HG02981 (cell line): ENCODE results near the gene SLC16A3.

ENCODE experiments used
- ATAC-seq: cut with Tn5 transposase; IDR thresholded peaks from one replicate; pipeline ENCODE4 v1.9.1; 2021; ENCODE audit warnings: mild to moderate bottlenecking, moderate library complexity; ENCODE audit not compliant: unreplicated experiment

The SLC16A3 gene

GRCh38 chr17:82280537-82280936, 51.7 kb downstream of the SLC16A3 start:
- no peak for ATAC-seq

GRCh38 chr17:82281076-82281475, 52.2 kb downstream of the SLC16A3 start:
- ATAC-seq, result no peak

DNA sequence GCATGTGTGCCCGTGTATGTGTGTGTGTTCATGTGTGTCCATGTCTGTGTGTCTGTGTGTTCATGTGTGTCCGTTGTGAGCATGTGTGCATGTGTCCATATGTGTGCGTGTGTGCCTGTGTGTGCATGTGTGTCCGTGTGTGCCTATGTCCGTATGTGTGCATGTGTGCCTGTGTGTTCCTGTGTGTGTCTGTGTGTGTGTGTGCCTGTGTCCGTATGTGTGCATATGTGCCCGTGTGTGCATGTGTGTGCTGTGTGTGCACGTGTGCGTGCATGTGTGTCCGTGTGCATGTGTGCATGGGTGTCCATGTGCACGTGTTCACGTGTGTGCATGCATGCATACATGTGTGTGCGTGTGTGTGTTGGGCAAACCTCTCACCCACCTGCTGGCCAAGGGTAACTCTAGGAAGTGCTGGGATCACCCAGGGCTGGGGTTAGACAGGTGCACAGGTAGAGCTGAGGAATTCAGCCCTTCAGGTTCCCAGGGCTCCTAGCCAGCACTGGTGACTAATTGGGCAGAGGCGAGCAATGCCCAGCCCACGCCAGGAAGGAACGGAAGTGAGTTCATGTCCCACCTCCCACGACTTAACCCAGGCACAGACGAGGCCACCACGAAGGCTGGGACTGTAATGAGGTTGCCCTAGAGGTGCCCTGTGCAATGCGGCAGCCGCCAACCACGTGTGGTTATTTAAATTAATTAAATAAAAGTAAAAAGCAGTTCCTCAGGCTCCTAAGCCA, 52.8 kb downstream of the SLC16A3 start:
- ATAC-seq, result no peak

GRCh38 chr17:82282239-82283207, 53.7 kb downstream of the SLC16A3 start:
- ATAC-seq, result no peak

DNA sequence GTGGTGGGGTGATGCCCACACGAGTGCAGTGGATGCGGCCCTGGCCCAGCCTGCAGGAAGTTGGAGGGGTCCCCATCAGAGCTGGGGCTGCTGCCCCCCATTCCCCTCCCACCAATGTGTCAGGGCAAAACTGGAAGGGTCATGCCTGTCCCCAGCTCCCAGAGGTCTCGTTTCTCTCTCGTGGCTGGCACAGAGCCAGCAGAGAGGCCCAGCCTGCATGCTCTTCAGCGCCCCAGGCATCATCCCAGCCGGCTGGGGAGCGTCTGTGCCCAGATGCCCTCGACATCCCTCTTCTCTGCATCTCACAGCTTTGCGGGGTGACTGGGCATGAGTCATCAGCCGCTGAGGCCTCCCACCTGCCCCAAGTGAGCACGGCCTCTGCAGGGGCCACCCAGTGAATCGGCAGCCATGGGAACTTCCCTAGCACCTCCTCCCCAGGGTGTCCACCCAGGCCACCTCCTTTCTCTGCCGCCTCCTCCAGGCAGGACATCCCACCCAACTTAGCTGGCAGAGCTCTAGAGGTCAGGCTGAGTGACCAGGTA, 54.4 kb downstream of the SLC16A3 start:
- ATAC-seq, result no peak

GRCh38 chr17:82285141-82285540, 56.3 kb downstream of the SLC16A3 start:
- no peak for ATAC-seq

GRCh38 chr17:82287013-82287867, 58.4 kb downstream of the SLC16A3 start:
- no peak for ATAC-seq

GRCh38 chr17:82287868-82288801, 59.3 kb downstream of the SLC16A3 start:
- ATAC-seq, result no peak
